ENCODE measurements around the gene CCDC74B.
"Not testable (repeated sequence)": the region's sequence is repeated elsewhere in the genome, so short reads cannot be mapped to it uniquely, and the experiment has no call there.

The CCDC74B gene

DNA sequence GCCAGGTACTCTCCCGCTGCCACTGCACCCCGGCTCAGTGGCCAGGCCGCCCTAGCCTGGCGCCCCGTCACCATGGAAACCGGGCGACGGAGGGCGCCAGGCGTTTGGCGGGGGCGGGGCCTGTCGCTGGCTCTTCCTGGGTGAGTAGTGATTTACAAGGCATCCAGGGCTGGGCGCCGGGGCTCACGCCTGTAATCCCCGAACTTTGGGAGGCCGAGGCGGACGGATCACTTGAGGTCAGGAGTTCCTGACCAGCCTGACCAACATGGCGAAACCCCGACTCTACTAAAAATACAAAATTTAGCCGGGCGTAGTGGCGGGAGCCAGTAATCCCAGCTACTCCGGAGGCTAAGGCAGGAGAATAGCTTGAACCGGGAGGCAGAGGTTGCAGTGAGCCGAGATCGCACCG, at the start of gene CCDC74B:
Gene CCDC74B (minus strand): TSS at position 107 of the 409 bp plus-strand sequence. CDS start 116 bp downstream, outside the sequence.
- H3K4me3 ChIP-seq (ENCODE audit: low read length) = peak within 1 kb of the TSS; percentile 45
- peak; percentile 6 for DNase-seq (ENCODE audit: low read depth)

GRCh38 chr2:130193824-130194223, 48.9 kb upstream of the CCDC74B start:
- not testable (repeated sequence) for H3K4me3 ChIP-seq (ENCODE audit: low read length); DNase-seq (ENCODE audit: low read depth)

- not testable (repeated sequence) for DNase-seq (ENCODE audit: low read depth)
Observed at GRCh38 chr2:130192451-130192850, 47.5 kb upstream of the CCDC74B start.

GRCh38 chr2:130191319-130191718, 46.4 kb upstream of the CCDC74B start:
- not testable (repeated sequence) for DNase-seq (ENCODE audit: low read depth)

More at GRCh38 chr2:130192451-130192850, 47.5 kb upstream of the CCDC74B start:
- H3K4me3 ChIP-seq (ENCODE audit: low read length) = not testable (repeated sequence)

GRCh38 chr2:130190237-130190636, 45.3 kb upstream of the CCDC74B start:
- DNase-seq (ENCODE audit: low read depth) = no peak
- no peak overlapping the region for H3K4me3 ChIP-seq (ENCODE audit: low read length)
- TF ChIP-seq, protein P1, sequence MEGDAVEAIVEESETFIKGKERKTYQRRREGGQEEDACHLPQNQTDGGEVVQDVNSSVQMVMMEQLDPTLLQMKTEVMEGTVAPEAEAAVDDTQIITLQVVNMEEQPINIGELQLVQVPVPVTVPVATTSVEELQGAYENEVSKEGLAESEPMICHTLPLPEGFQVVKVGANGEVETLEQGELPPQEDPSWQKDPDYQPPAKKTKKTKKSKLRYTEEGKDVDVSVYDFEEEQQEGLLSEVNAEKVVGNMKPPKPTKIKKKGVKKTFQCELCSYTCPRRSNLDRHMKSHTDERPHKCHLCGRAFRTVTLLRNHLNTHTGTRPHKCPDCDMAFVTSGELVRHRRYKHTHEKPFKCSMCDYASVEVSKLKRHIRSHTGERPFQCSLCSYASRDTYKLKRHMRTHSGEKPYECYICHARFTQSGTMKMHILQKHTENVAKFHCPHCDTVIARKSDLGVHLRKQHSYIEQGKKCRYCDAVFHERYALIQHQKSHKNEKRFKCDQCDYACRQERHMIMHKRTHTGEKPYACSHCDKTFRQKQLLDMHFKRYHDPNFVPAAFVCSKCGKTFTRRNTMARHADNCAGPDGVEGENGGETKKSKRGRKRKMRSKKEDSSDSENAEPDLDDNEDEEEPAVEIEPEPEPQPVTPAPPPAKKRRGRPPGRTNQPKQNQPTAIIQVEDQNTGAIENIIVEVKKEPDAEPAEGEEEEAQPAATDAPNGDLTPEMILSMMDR (conservative IDR thresholded peaks at IDR 0.05; ENCODE audit: low read depth, low read length) = no peak

More at GRCh38 chr2:130191319-130191718, 46.4 kb upstream of the CCDC74B start:
- not testable (repeated sequence) for H3K4me3 ChIP-seq (ENCODE audit: low read length)

GRCh38 chr2:130188958-130189357, 44.0 kb upstream of the CCDC74B start:
- not testable (repeated sequence) for DNase-seq (ENCODE audit: low read depth); H3K4me3 ChIP-seq (ENCODE audit: low read length)

DNA sequence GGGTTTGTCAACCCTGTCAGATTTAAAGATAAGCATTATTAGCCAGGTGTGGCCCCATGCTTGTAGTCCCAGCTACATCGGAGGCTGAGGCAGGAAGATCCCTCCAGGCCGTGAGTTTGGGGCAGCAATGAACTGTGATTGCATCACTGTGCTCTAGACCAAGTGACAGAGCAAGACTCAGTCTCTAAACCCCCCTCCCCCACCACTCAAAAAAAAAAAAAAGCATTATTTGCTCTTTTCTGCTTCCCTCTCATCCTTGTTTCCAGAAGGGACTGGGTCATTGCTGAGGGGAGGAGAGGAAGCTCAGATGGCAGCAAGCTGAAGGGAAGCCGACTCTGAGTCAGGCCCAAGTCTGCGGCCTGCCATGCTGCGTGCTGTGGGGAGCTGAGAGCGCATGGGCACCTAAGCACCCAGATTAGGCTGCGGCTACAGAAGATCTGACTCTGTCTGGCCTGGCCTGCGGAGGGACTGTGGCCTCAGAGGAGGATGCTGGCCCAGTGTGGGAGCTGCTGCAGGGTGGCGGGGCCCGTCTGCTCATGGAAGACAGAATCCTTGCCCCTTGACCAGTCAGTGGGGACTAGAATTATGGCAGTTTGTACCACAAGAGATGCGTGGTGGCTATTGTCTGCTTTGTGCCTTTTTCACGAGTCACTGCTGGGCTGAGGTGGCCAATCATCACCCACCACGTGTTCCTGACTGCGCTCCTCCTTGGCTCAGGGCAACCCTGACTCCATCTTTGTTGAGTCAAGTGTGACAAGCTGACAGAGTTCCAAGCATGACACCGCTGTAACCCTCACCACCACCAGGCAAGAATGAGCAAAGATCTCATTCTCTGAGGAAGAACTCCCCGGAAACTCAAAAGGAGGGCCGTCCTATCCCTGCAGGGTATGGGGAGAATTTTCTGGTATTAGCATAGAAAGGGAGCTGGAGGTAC, 43.2 kb upstream of the CCDC74B start:
- not testable (repeated sequence) for DNase-seq (ENCODE audit: low read depth); H3K4me3 ChIP-seq (ENCODE audit: low read length)

DNA sequence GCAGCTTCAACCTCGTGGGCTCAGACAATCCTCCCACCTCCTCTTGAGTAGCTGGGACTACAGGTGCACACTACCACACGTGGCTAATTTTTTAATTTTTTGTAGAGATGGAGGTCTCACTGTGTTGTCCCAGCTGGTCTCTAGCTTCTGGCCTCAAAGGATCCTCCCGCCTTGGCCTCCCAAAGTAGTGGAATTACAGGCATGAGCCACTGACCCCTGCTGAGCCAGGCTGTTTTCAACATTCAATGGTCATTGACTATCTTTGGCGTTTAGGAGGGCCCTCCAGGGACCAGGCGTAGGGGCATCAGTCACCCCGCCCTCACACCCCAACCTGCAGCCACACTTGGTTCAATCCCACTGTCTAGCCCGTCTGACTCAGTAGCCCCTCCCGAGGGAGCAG, 42.4 kb upstream of the CCDC74B start:
- no peak overlapping the region for H3K4me3 ChIP-seq (ENCODE audit: low read length)
- DNase-seq (ENCODE audit: low read depth) = no peak
- TF ChIP-seq, protein P1 (conservative IDR thresholded peaks at IDR 0.05; ENCODE audit: low read depth, low read length) = no peak

GRCh38 chr2:130186391-130186790, 41.5 kb upstream of the CCDC74B start:
- TF ChIP-seq, protein P1 (conservative IDR thresholded peaks at IDR 0.05; ENCODE audit: low read depth, low read length) = no peak
- no peak overlapping the region for H3K4me3 ChIP-seq (ENCODE audit: low read length)
- no peak for DNase-seq (ENCODE audit: low read depth)

- DNase-seq (ENCODE audit: low read depth) = no peak
- H3K4me3 ChIP-seq (ENCODE audit: low read length) = no peak overlapping the region
- TF ChIP-seq, protein P1 (conservative IDR thresholded peaks at IDR 0.05; ENCODE audit: low read depth, low read length) = no peak
Observed at GRCh38 chr2:130185896-130186295, 41.0 kb upstream of the CCDC74B start.

Data from retinal pigment epithelial cell (primary cell).